SK-N-SH (cell line): Measurements from ENCODE around the gene PMEPA1. TPM values are rescaled to one million over a fixed set of nuclear protein-coding genes. Genes with fewer than 3 reads are reported as not detected.

Experiments used
- CTCF ChIA-PET: fragments of 300-600, 350-600 bp; formaldehyde crosslinking; extraction: SDS; loops from one replicate; lab custom pipeline; 2021; lab: Yijun Ruan, JAX
- POLR2A ChIA-PET: fragments of 350-600 bp; sonication (Branson Sonifier 250); formaldehyde crosslinking; extraction: SDS; loops from one replicate; lab custom pipeline; 2020; ENCODE audit warnings: antibody characterized with exemption, inconsistent platforms; lab: Yijun Ruan, JAX
- DNase-seq: peaks from one replicate; pipeline ENCODE4 v3.0.0; 2012
- H2AFZ ChIP-seq: fragments of 200-600 bp; sonication (generic); 2 replicates; pipeline ENCODE4 v1.8.1; 2016; ENCODE audit warnings: antibody characterized with exemption, mild to moderate bottlenecking, low read depth
- H3F3A ChIP-seq: fragments of 200-600 bp; sonication (generic); replicated peaks from 2 replicates; pipeline ENCODE3; 2016; ENCODE audit warnings: antibody characterized with exemption, mild to moderate bottlenecking; ENCODE audit not compliant: insufficient read depth
- H3K27ac ChIP-seq, 2 experiments: fragments of 200-500 bp in 1 of 2; fragments of 200-600 bp in 1 of 2; sonication (Bioruptor generic) in 1 of 2; sonication (generic), shearing (Covaris generic) in 1 of 2; 2 replicates each; pipeline versions ENCODE4 v1.5.1 to v1.6.1; 2014 to 2016; ENCODE audit warnings: low read depth in 2 of 2, inconsistent platforms in 1 of 2, low read length in 1 of 2, mild to moderate bottlenecking in 1 of 2, mixed read lengths in 1 of 2
- H3K27me3 ChIP-seq: fragments of 200-600 bp; sonication (generic), shearing (Covaris generic); 2 replicates; pipeline ENCODE4 v1.6.1; 2016; ENCODE audit warnings: mixed run types; ENCODE audit not compliant: insufficient read depth
- H3K36me3 ChIP-seq, 2 experiments: fragments of 200-500 bp in 1 of 2; fragments of 200-600 bp in 1 of 2; sonication (Bioruptor generic) in 1 of 2; sonication (generic) in 1 of 2; replicated peaks in 1 of 2; 2 replicates each; pipeline versions ENCODE3 to v1.5.1; 2014 to 2016; ENCODE audit warnings: low read length in 1 of 2, mild to moderate bottlenecking in 1 of 2; ENCODE audit not compliant: insufficient read depth in 2 of 2, control insufficient read depth in 1 of 2
- H3K4me1 ChIP-seq, 2 experiments: fragments of 200-500 bp in 1 of 2; fragments of 200-600 bp in 1 of 2; sonication (Bioruptor generic) in 1 of 2; sonication (generic), shearing (Covaris generic) in 1 of 2; 2 replicates each; pipeline versions ENCODE4 v1.5.1 to v1.6.1; 2014 to 2016; ENCODE audit warnings: low read depth in 1 of 2, low read length in 1 of 2, mixed run types in 1 of 2; ENCODE audit not compliant: insufficient read depth in 2 of 2, control insufficient read depth in 1 of 2
- H3K4me2 ChIP-seq: fragments of 200-600 bp; sonication (generic), shearing (Covaris generic); 2 replicates; pipeline ENCODE4 v1.6.1; 2017; ENCODE audit warnings: mixed run types
- H3K4me3 ChIP-seq, 2 experiments: fragments of 200-500 bp in 1 of 2; fragments of 200-600 bp in 1 of 2; sonication (Bioruptor generic) in 1 of 2; sonication (generic), shearing (Covaris generic) in 1 of 2; 2 replicates each; pipeline versions ENCODE4 v1.5.1 to v1.8.1; 2014 to 2016; ENCODE audit warnings: low read depth in 2 of 2, inconsistent platforms in 1 of 2, low read length in 1 of 2, mild to moderate bottlenecking in 1 of 2, mixed read lengths in 1 of 2, moderate library complexity in 1 of 2
- H3K79me2 ChIP-seq: fragments of 200-600 bp; sonication (generic); 2 replicates; pipeline ENCODE4 v1.8.1; 2017; ENCODE audit warnings: mild to moderate bottlenecking; ENCODE audit not compliant: insufficient read depth
- H3K9ac ChIP-seq: fragments of 200-600 bp; sonication (generic); 2 replicates; pipeline ENCODE4 v1.6.1; 2017; ENCODE audit warnings: mixed run types
- H3K9me2 ChIP-seq: fragments of 200-600 bp; sonication (generic); 2 replicates; pipeline ENCODE4 v1.6.1; 2017; ENCODE audit warnings: mixed run types
- H3K9me3 ChIP-seq: fragments of 200-600 bp; sonication (generic); 2 replicates; pipeline ENCODE4 v1.6.1; 2017; ENCODE audit warnings: mixed run types, mild to moderate bottlenecking, moderate library complexity
- H4K20me1 ChIP-seq: fragments of 200-600 bp; sonication (generic); 2 replicates; pipeline ENCODE4 v1.6.1; 2017; ENCODE audit warnings: mild to moderate bottlenecking, mixed run types; ENCODE audit not compliant: insufficient read depth
- CTCF ChIP-seq: fragments of 200-600 bp; sonication (generic); IDR thresholded peaks from 2 replicates; pipeline ENCODE4 v1.6.1; 2017; ENCODE audit warnings: antibody characterized with exemption, mild to moderate bottlenecking, moderate library complexity
- EP300 ChIP-seq, 2 experiments: IDR thresholded peaks; 2 replicates each; pipeline versions ENCODE4 v1.4.0 to v1.6.1; 2012; ENCODE audit warnings: borderline replicate concordance in 1 of 2, low read depth in 1 of 2, low read length in 1 of 2
- FOXJ3 ChIP-seq: sonication (generic); formaldehyde crosslinking; IDR thresholded peaks from 2 replicates; pipeline ENCODE4 v1.5.1; 2020; ENCODE audit warnings: mild to moderate bottlenecking, missing genetic modification reagents
- IRF3 ChIP-seq: fragments of 150-350 bp; IDR thresholded peaks from 2 replicates; pipeline ENCODE4 v1.6.1; 2016; ENCODE audit warnings: mild to moderate bottlenecking, low read depth, low read length
- JUND ChIP-seq: IDR thresholded peaks from 2 replicates; pipeline ENCODE4 v1.4.0; 2012
- NFIC ChIP-seq: IDR thresholded peaks from 2 replicates; pipeline ENCODE4 v1.4.0; 2012; ENCODE audit warnings: borderline replicate concordance
- PBX3 ChIP-seq: IDR thresholded peaks from 2 replicates; pipeline ENCODE4; 2012
- RAD21 ChIP-seq: IDR thresholded peaks from 2 replicates; pipeline ENCODE4 v1.6.1; 2012; ENCODE audit warnings: mild to moderate bottlenecking, low read length
- REST ChIP-seq: IDR thresholded peaks from 2 replicates; pipeline ENCODE4 v1.6.1; 2012; ENCODE audit warnings: mild to moderate bottlenecking, low read depth, low read length, moderate library complexity
- RFX5 ChIP-seq: IDR thresholded peaks from 2 replicates; pipeline ENCODE4 v1.6.1; 2012; ENCODE audit warnings: mild to moderate bottlenecking, improper control_type of control experiment, low read length
- SMC3 ChIP-seq: IDR thresholded peaks from 2 replicates; pipeline ENCODE4 v1.6.1; 2012; ENCODE audit warnings: low read depth, low read length, improper control_type of control experiment
- TAF1 ChIP-seq: IDR thresholded peaks from 2 replicates; pipeline ENCODE4 v1.6.1; 2012; ENCODE audit warnings: low read depth, mild to moderate bottlenecking, low read length, moderate library complexity, borderline replicate concordance
- TEAD4 ChIP-seq: IDR thresholded peaks from 2 replicates; pipeline ENCODE4 v1.4.0; 2012; ENCODE audit warnings: mild to moderate bottlenecking, borderline replicate concordance; ENCODE audit not compliant: insufficient read depth
- USF1 ChIP-seq: IDR thresholded peaks from 2 replicates; pipeline ENCODE4 v1.4.0; 2012; ENCODE audit warnings: low read depth, borderline replicate concordance
- YY1 ChIP-seq: IDR thresholded peaks from 2 replicates; pipeline ENCODE4 v1.4.0; 2012; ENCODE audit warnings: low read depth, mild to moderate bottlenecking
- WGBS: methylation state at CpG from one replicate; pipeline ENCODE4 v1.1.6; 2017; ENCODE audit warnings: low lambda C conversion rate; 5-methylcytosine and 5-hydroxymethylcytosine counted together
- polyA plus RNA-seq, 3 experiments: library from polyadenylated mRNA; depleted of rRNA; stranded (reverse); fragments of >200 nt; gene quantifications; 2 replicates each; pipeline ENCODE4 v1.2.3, GENCODE V29; 2012

PMEPA1 gene
- polyA plus RNA-seq, 1 of the 3 experiments (the other 2 are of a cell fraction) = 7.1 TPM

- TF ChIP-seq EP300 (IDR thresholded peaks at IDR 0.05; ENCODE audit: borderline replicate concordance in 1 of 2, low read depth in 1 of 2, low read length in 1 of 2) (no peak), YY1 (no peak), RFX5 (no peak), NFIC (no peak), PBX3 (no peak), TAF1 (no peak), SMC3 (no peak), TEAD4 (no peak), USF1 (no peak), IRF3 (no peak), FOXJ3 (CRISPR knock-in tag) (no peak), RAD21 (no peak), CTCF (no peak), JUND (no peak), REST (no peak)
- TF ChIP-seq, all 33 proteins: peak for 0
- ChIA-PET POLR2A (no interaction called here), CTCF (interaction anchor here (1.7 to 2.4 kb wide), 2 partner anchors 14 kb away, joined by 7 to 14 read pairs; no protein-coding TSS in a partner anchor)
- Histone ChIP-seq H3F3A (no peaks in the 10 kb centered on the region), H3K4me3 (no peak overlapping the region), H4K20me1 (peaks cover 89% of the 10 kb centered on the region), H3K9ac (no peak overlapping the region), H3K4me1 (peaks cover 0 to 79% of the 10 kb centered on the region in 2 experiments; a peak in 2 of 4 replicates), H2AFZ (no peak overlapping the region), H3K4me2 (no peak overlapping the region), H3K27me3 (no peaks in the 10 kb centered on the region), H3K9me2 (no peaks in the 10 kb centered on the region), H3K79me2 (peaks cover 91% of the 10 kb centered on the region), H3K27ac (peak overlapping the region in 1 of 2 experiments; percentile 91; a peak in 2 of 4 replicates), H3K36me3 (no peaks in the 10 kb centered on the region), H3K9me3 (no peaks in the 10 kb centered on the region)
- WGBS = 95% methylated on average over 12 of the region's 18 CpGs
- no peak for DNase-seq
Measured at GRCh38 chr20:57667924-57668782, 41.7 kb downstream of the PMEPA1 start.
